HG03575 (cell line): Measurements from ENCODE around the gene SLC22A7.

Source experiments
- ATAC-seq: cut with Tn5 transposase; IDR thresholded peaks from one replicate; pipeline ENCODE4 v1.9.1; 2021; ENCODE audit not compliant: unreplicated experiment, insufficient number of reproducible peaks, low FRiP score; ENCODE audit errors: extremely low read depth

Gene SLC22A7

GRCh38 chr6:43297644-43298564 lies at the start of gene SLC22A7:
TSS of gene SLC22A7 (plus strand) at chr6:43298260. CDS start at chr6:43298359, 99 bp downstream.
- no peak for ATAC-seq

GRCh38 chr6:43248791-43249190 lies 49.3 kb upstream of the SLC22A7 start:
- no peak for ATAC-seq

- ATAC-seq = no peak
Observed at GRCh38 chr6:43250992-43251373, 47.1 kb upstream of the SLC22A7 start.

GRCh38 chr6:43253401-43253800 lies 44.7 kb upstream of the SLC22A7 start:
- ATAC-seq = no peak

GRCh38 chr6:43254138-43254817 lies 43.8 kb upstream of the SLC22A7 start:
- ATAC-seq = no peak

- no peak for ATAC-seq
Observed at GRCh38 chr6:43254846-43255245, 43.2 kb upstream of the SLC22A7 start.

- ATAC-seq = no peak
Observed at GRCh38 chr6:43255408-43256054, 42.5 kb upstream of the SLC22A7 start.

- ATAC-seq = no peak
Observed at GRCh38 chr6:43256670-43257366, 41.2 kb upstream of the SLC22A7 start.

GRCh38 chr6:43257367-43258145 lies 40.5 kb upstream of the SLC22A7 start:
- no peak for ATAC-seq

- ATAC-seq = no peak
Observed at GRCh38 chr6:43258180-43258579, 39.9 kb upstream of the SLC22A7 start.

GRCh38 chr6:43258807-43259686 lies 39.0 kb upstream of the SLC22A7 start:
- ATAC-seq = no peak

GRCh38 chr6:43260791-43261190 lies 37.3 kb upstream of the SLC22A7 start:
- ATAC-seq = no peak

- no peak for ATAC-seq
Observed at GRCh38 chr6:43261198-43261597, 36.9 kb upstream of the SLC22A7 start.

GRCh38 chr6:43262000-43262779 lies 35.9 kb upstream of the SLC22A7 start:
- no peak for ATAC-seq

GRCh38 chr6:43262780-43263313 lies 35.2 kb upstream of the SLC22A7 start:
- ATAC-seq = no peak

GRCh38 chr6:43263314-43264178 lies 34.5 kb upstream of the SLC22A7 start:
- ATAC-seq = no peak
